Left ventricle myocardium superior (tissue), 1 donor: ENCODE results near the gene EPC1. TPM values are rescaled to one million over a fixed set of nuclear protein-coding genes. Genes with fewer than 3 reads are reported as not detected.
A peak's percentile ranks its signal among the peaks of the same experiment; 100 is the strongest.

Experiments used
- ATAC-seq: fragments of 200-7000 bp; cut with Tn5 transposase; one replicate; pipeline ENCODE4 v1.9.1; 2020; ENCODE audit warnings: mild to moderate bottlenecking, moderate library complexity
- DNase-seq: peaks from one replicate; pipeline ENCODE4 v3.0.0-alpha.2; 2020
- intact Hi-C: fragments of 100-400 bp; cut with micrococcal nuclease; formaldehyde crosslinking; loops from one replicate; pipeline ENCODE4 v1.11.0; 2022
- total RNA-seq: library from RNA; stranded (reverse); fragmentation: NEBNext Ultra II Directional; extraction: Animal tissue kit (Norgen Biotek cat#: 25700); gene quantifications from one replicate; pipeline ENCODE4 v1.2.1, GENCODE V29; 2021
- donor health status: DM: no; HTN: yes; CAD: no; lungs with severe emphysema.

EPC1 gene
- total RNA-seq, 1 donor from 2014 or later = 18.6 TPM

GRCh38 chr10:32314588-32314987 lies 32.4 kb downstream of the EPC1 start:
- intact Hi-C loops = no loop called here
- no peak for DNase-seq
- ATAC-seq = no peak

- intact Hi-C loops = no loop called here
- no peak for DNase-seq
- no peak for ATAC-seq
These were observed 38.8 kb downstream of the EPC1 start for GRCh38 chr10:32308027-32308603.

GRCh38 chr10:32307609-32308008 lies 39.3 kb downstream of the EPC1 start:
- intact Hi-C loops = no loop called here

GRCh38 chr10:32299354-32299980 lies 47.5 kb downstream of the EPC1 start:
- no peak for DNase-seq
- intact Hi-C loops = no loop called here
- no peak for ATAC-seq

More at GRCh38 chr10:32307609-32308008, 39.3 kb downstream of the EPC1 start:
- DNase-seq (no peak), ATAC-seq (peak; percentile 50)

GRCh38 chr10:32298075-32298812 lies 48.7 kb downstream of the EPC1 start:
- intact Hi-C loops = no loop called here
- no peak for ATAC-seq

GRCh38 chr10:32295027-32295426 lies 51.9 kb downstream of the EPC1 start:
- intact Hi-C loops = no loop called here
- ATAC-seq (peak; percentile 18), DNase-seq (no peak)

More at GRCh38 chr10:32298075-32298812, 48.7 kb downstream of the EPC1 start:
- no peak for DNase-seq

GRCh38 chr10:32293581-32293980 lies 53.4 kb downstream of the EPC1 start:
- ATAC-seq = no peak
- no peak for DNase-seq
- intact Hi-C loops = no loop called here

- DNase-seq (no peak), ATAC-seq (no peak)
- intact Hi-C loops = no loop called here
These were observed 67.2 kb downstream of the EPC1 start for GRCh38 chr10:32279795-32280194.

GRCh38 chr10:32273336-32273735 lies 73.6 kb downstream of the EPC1 start:
- DNase-seq (no peak), ATAC-seq (no peak)
- intact Hi-C loops = no loop called here

GRCh38 chr10:32271617-32272016 lies 75.3 kb downstream of the EPC1 start:
- intact Hi-C loops = no loop called here
- ATAC-seq (no peak), DNase-seq (no peak)

GRCh38 chr10:32269343-32270100 lies 77.4 kb downstream of the EPC1 start:
- peak; percentile 22 for ATAC-seq
- intact Hi-C loops = no loop called here
- DNase-seq = no peak

- ATAC-seq (no peak), DNase-seq (no peak)
- intact Hi-C loops = no loop called here
These were observed 78.2 kb downstream of the EPC1 start for GRCh38 chr10:32268788-32269187.

GRCh38 chr10:32266979-32267378 lies 80.0 kb downstream of the EPC1 start:
- ATAC-seq (peak; percentile 33), DNase-seq (no peak)
- intact Hi-C loops = no loop called here

GRCh38 chr10:32266566-32266965 lies 80.4 kb downstream of the EPC1 start:
- intact Hi-C loops = no loop called here
- DNase-seq (no peak), ATAC-seq (no peak)

GRCh38 chr10:32265756-32266155 lies 81.2 kb downstream of the EPC1 start:
- no peak for ATAC-seq
- intact Hi-C loops = no loop called here

GRCh38 chr10:32263300-32263699 lies 83.7 kb downstream of the EPC1 start:
- ATAC-seq = no peak
- no peak for DNase-seq
- intact Hi-C loops = no loop called here

More at GRCh38 chr10:32265756-32266155, 81.2 kb downstream of the EPC1 start:
- DNase-seq = no peak

- intact Hi-C loops = loop anchor here (5.0 kb wide), 1 partner anchor 88 kb away; the partner anchor contains the start of gene EPC1
- DNase-seq (no peak), ATAC-seq (no peak)
These were observed 87.4 kb downstream of the EPC1 start for GRCh38 chr10:32259551-32259950.

GRCh38 chr10:32256613-32257437 lies 90.1 kb downstream of the EPC1 start:
- DNase-seq (peak; percentile 74), ATAC-seq (peak; percentile 77)
- intact Hi-C loops = loop anchor here (5.0 kb wide), 1 partner anchor 90 kb away; the partner anchor contains the start of gene EPC1

GRCh38 chr10:32253821-32254220 lies 93.1 kb downstream of the EPC1 start:
- intact Hi-C loops = no loop called here
- no peak for DNase-seq
- no peak for ATAC-seq
